IMR-90 (cell line): ENCODE data around the gene TENT5C. TPM values are rescaled to one million over a fixed set of nuclear protein-coding genes. Genes with fewer than 3 reads are reported as not detected.

Source experiments
- ATAC-seq: fragments of 200-7000 bp; cut with Tn5 transposase; 2 replicates; pipeline ENCODE4 v1.9.1; 2020; ENCODE audit warnings: low read depth, mild to moderate bottlenecking, moderate library complexity
- BruUV-seq: library from RNA; stranded (reverse); fragments of 400-500 nt; replicated peaks from 2 replicates; lab custom pipeline; 2021; lab: Mats Ljungman, UMichigan
- CTCF ChIA-PET: fragments of 300-600 bp; formaldehyde crosslinking; extraction: SDS; loops from one replicate; lab custom pipeline; 2021; ENCODE audit warnings: antibody characterized with exemption; lab: Yijun Ruan, JAX
- POLR2A ChIA-PET: fragments of 300-600 bp; sonication (Branson Sonifier 250); formaldehyde crosslinking; loops from one replicate; lab custom pipeline; 2022; ENCODE audit warnings: antibody characterized with exemption; ENCODE audit not compliant: unreplicated experiment; lab: Charles Lee
- DNase-seq: peaks from one replicate; pipeline ENCODE4 v3.0.0; 2013
- H2AFZ ChIP-seq: replicated peaks from 2 replicates; pipeline ENCODE3; 2013; ENCODE audit warnings: low read length, mild to moderate bottlenecking; ENCODE audit not compliant: poor library complexity
- H2AK5ac ChIP-seq: 2 replicates; pipeline ENCODE4 v1.6.1; 2013; ENCODE audit warnings: low read depth, low read length, inconsistent platforms
- H2AK9ac ChIP-seq: replicated peaks from 2 replicates; pipeline ENCODE3; 2013; ENCODE audit warnings: mild to moderate bottlenecking, low read depth, low read length, moderate library complexity; ENCODE audit not compliant: poor library complexity
- H2BK120ac ChIP-seq: 2 replicates; pipeline ENCODE4 v1.6.1; 2013; ENCODE audit warnings: low read depth, low read length, inconsistent platforms
- H2BK15ac ChIP-seq: 3 replicates; pipeline ENCODE4 v1.6.1; 2013; ENCODE audit warnings: low read depth, low read length, inconsistent platforms
- H2BK20ac ChIP-seq: 2 replicates; pipeline ENCODE4 v1.6.1; 2013; ENCODE audit warnings: low read depth, mild to moderate bottlenecking, inconsistent platforms, low read length, moderate library complexity
- H2BK5ac ChIP-seq: 2 replicates; pipeline ENCODE4 v1.6.1; 2013; ENCODE audit warnings: mild to moderate bottlenecking, low read depth, low read length, inconsistent platforms; ENCODE audit not compliant: poor library complexity, severe bottlenecking
- H3K14ac ChIP-seq: replicated peaks from 2 replicates; pipeline ENCODE4 v1.6.1; 2013; ENCODE audit warnings: low read depth, low read length, inconsistent platforms
- H3K18ac ChIP-seq: 2 replicates; pipeline ENCODE4 v1.6.1; 2013; ENCODE audit warnings: low read depth, low read length, control low read depth
- H3K23ac ChIP-seq: 2 replicates; pipeline ENCODE4 v1.6.1; 2013; ENCODE audit warnings: low read depth, low read length, inconsistent platforms
- H3K27ac ChIP-seq: 2 replicates; pipeline ENCODE4 v1.5.1; 2013; ENCODE audit warnings: mild to moderate bottlenecking, control low read depth, low read length; ENCODE audit not compliant: insufficient read depth
- H3K27me3 ChIP-seq: 2 replicates; pipeline ENCODE4 v1.6.1; 2013; ENCODE audit warnings: low read length; ENCODE audit not compliant: control insufficient read depth, insufficient read depth
- H3K36me3 ChIP-seq: 2 replicates; pipeline ENCODE4 v1.6.1; 2013; ENCODE audit warnings: low read length, mixed read lengths; ENCODE audit not compliant: control insufficient read depth, insufficient read depth
- H3K4ac ChIP-seq: 2 replicates; pipeline ENCODE4 v1.6.1; 2013; ENCODE audit warnings: low read depth, low read length, inconsistent platforms
- H3K4me1 ChIP-seq: 2 replicates; pipeline ENCODE4 v1.6.1; 2013; ENCODE audit warnings: low read length, mixed read lengths; ENCODE audit not compliant: control insufficient read depth, insufficient read depth
- H3K4me2 ChIP-seq: 2 replicates; pipeline ENCODE4 v1.6.1; 2013; ENCODE audit warnings: low read depth, mild to moderate bottlenecking, control low read depth, low read length, moderate library complexity
- H3K4me3 ChIP-seq: 2 replicates; pipeline ENCODE4 v1.5.1; 2013; ENCODE audit warnings: low read depth, mild to moderate bottlenecking, control low read depth, low read length, moderate library complexity; ENCODE audit not compliant: insufficient read depth
- H3K56ac ChIP-seq: 2 replicates; pipeline ENCODE4 v1.6.1; 2013; ENCODE audit warnings: low read length, inconsistent platforms; ENCODE audit not compliant: insufficient read depth; ENCODE audit errors: extremely low read depth
- H3K79me1 ChIP-seq, 2 experiments: 2 replicates each; pipeline ENCODE4 v1.6.1; 2013; ENCODE audit warnings: low read length in 2 of 2, inconsistent platforms in 1 of 2, low read depth in 1 of 2
- H3K9ac ChIP-seq: 2 replicates; pipeline ENCODE4 v1.6.1; 2013; ENCODE audit warnings: low read depth, low read length, control low read depth
- H3K9me1 ChIP-seq: 2 replicates; pipeline ENCODE4 v1.6.1; 2013; ENCODE audit warnings: low read length, inconsistent platforms; ENCODE audit not compliant: insufficient read depth
- H3K9me3 ChIP-seq: 2 replicates; pipeline ENCODE4 v1.6.1; 2013; ENCODE audit warnings: low read length; ENCODE audit not compliant: control insufficient read depth, insufficient read depth
- H4K20me1 ChIP-seq: 2 replicates; pipeline ENCODE4 v1.6.1; 2013; ENCODE audit warnings: low read length, inconsistent platforms; ENCODE audit not compliant: insufficient read depth
- H4K5ac ChIP-seq: 2 replicates; pipeline ENCODE4 v1.6.1; 2013; ENCODE audit warnings: mild to moderate bottlenecking, low read depth, low read length, control low read depth
- H4K8ac ChIP-seq, 2 experiments: 2 replicates each; pipeline ENCODE4 v1.6.1; 2013; ENCODE audit warnings: low read depth in 2 of 2, low read length in 2 of 2, control low read depth in 1 of 2, inconsistent platforms in 1 of 2
- H4K91ac ChIP-seq: 2 replicates; pipeline ENCODE4 v1.6.1; 2013; ENCODE audit warnings: low read depth, low read length, inconsistent platforms; ENCODE audit not compliant: insufficient read depth
- MAFK ChIP-seq: IDR thresholded peaks from 2 replicates; pipeline ENCODE4 v1.6.1; 2012; ENCODE audit warnings: low read depth, low read length, improper control_type of control experiment
- USF2 ChIP-seq: fragments of 150-350 bp; IDR thresholded peaks from 2 replicates; pipeline ENCODE4 v1.6.1; 2017; ENCODE audit warnings: mild to moderate bottlenecking, antibody characterized with exemption, low read length, low read depth
- WGBS, 2 experiments: methylation state at CpG; one replicate each; pipeline versions ENCODE4 v1.1.5 to v1.1.7; 2013; ENCODE audit warnings: missing lambda C conversion rate in 2 of 2; ENCODE audit not compliant: insufficient read length in 1 of 2; ENCODE audit errors: extremely low coverage in 2 of 2; 5-methylcytosine and 5-hydroxymethylcytosine counted together
- dilution Hi-C: fragments of 300-500 bp; cut with HindIII; formaldehyde crosslinking; loops from one replicate; pipeline ENCODE4 v1.14.3; 2018; ENCODE audit warnings: low sequenced_read_pairs; ENCODE audit not compliant: unreplicated experiment
- in situ Hi-C: fragments of 300-500 bp; cut with MboI; formaldehyde crosslinking; loops from 3 replicates; pipeline ENCODE4 v1.14.3; 2019; ENCODE audit warnings: low sequenced_read_pairs, inconsistent platforms, mixed read lengths
- intact Hi-C: fragments of 100-400 bp; cut with micrococcal nuclease; formaldehyde crosslinking; loops from 2 replicates; pipeline ENCODE4 v1.10.0; 2022
- polyA plus RNA-seq, 3 experiments: library from polyadenylated mRNA; depleted of rRNA; stranded (reverse); fragments of >200 nt; gene quantifications; 2 replicates each; pipeline ENCODE4 v1.2.3, GENCODE V29; 2012; ENCODE audit warnings: low replicate concordance in 1 of 3
- total RNA-seq: library from RNA; depleted of rRNA; stranded (reverse); fragments of >200 nt; gene quantifications from 2 replicates; pipeline ENCODE4 v1.2.3, GENCODE V29; 2012

The TENT5C gene
- total and polyA plus RNA-seq, 2 of the 4 experiments (the other 2 are of a cell fraction): 1.5 to 4.1 TPM

- no peaks in the 10 kb centered on the region for H3K79me1 ChIP-seq
- H3K4me1 ChIP-seq: peaks cover 7% of the 10 kb centered on the region
- in situ Hi-C loops: no loop called here
- intact Hi-C loops: no loop called here
- no peak overlapping the region for H2AFZ ChIP-seq
- no peak for DNase-seq
- H2AK9ac ChIP-seq: no peak overlapping the region
- no peak overlapping the region for H3K18ac ChIP-seq
- BruUV-seq: no TSS peak
- H3K36me3 ChIP-seq: no peaks in the 10 kb centered on the region
- H3K4ac ChIP-seq: no peak overlapping the region
- H3K9ac ChIP-seq: no peak overlapping the region
- ChIA-PET POLR2A (no interaction called here), CTCF (no interaction called here)
- H4K8ac ChIP-seq: no peak overlapping the region
- no peak overlapping the region for H3K23ac ChIP-seq
- H2BK120ac ChIP-seq: no peak overlapping the region
- no peak overlapping the region for H3K14ac ChIP-seq
- H3K4me3 ChIP-seq: no peak overlapping the region
- no peaks in the 10 kb centered on the region; the same call in 1 of the 2 replicates for H3K9me3 ChIP-seq
- 0 out of 2 replicates have a peak, but pooled peaks cover 4% of the 10 kb centered on the region for H3K9me1 ChIP-seq
- H2BK5ac ChIP-seq: no peak overlapping the region
- H2AK5ac ChIP-seq: no peak overlapping the region
- peak; percentile 34; the same call in 1 of the 2 replicates for TF ChIP-seq MAFK
- no peak for TF ChIP-seq USF2
- H4K5ac ChIP-seq: no peak overlapping the region
- 60% methylated on average over 1 of the region's 4 CpGs; no CpG with 5 or more reads in 1 of the 2 experiments for WGBS, 2 experiments
- H2BK15ac ChIP-seq: no peak overlapping the region
- no peak overlapping the region for H3K27ac ChIP-seq
- no peak overlapping the region for H4K91ac ChIP-seq
- ATAC-seq: no peak
- dilution Hi-C loops: no loop called here
- H4K20me1 ChIP-seq: no peaks in the 10 kb centered on the region
- no peaks in the 10 kb centered on the region for H3K27me3 ChIP-seq
- H3K4me2 ChIP-seq: no peak overlapping the region
- no peak overlapping the region for H3K56ac ChIP-seq
- no peak overlapping the region for H2BK20ac ChIP-seq
These were observed 45.8 kb downstream of the TENT5C start for GRCh38 chr1:117651616-117652015.
